NCI-H345 (cell line): ENCODE measurements around the gene ZNF200.
A peak's percentile ranks its signal among the peaks of the same experiment; 100 is the strongest.
"Not testable (repeated sequence)": the region's sequence is repeated elsewhere in the genome, so short reads cannot be mapped to it uniquely, and the experiment has no call there.

Experiments used
- DNase-seq: peaks from one replicate; lab custom pipeline; 2025; lab: John Stamatoyannopoulos, UW

ZNF200 gene

GRCh38 chr16:3234857-3235561 lies at the start of gene ZNF200:
TSS of gene ZNF200 (minus strand) at chr16:3235158. CDS start at chr16:3233755, 1,403 bp downstream.
- peak; percentile 95 for DNase-seq

GRCh38 chr16:3283543-3284447 lies 48.8 kb upstream of the ZNF200 start:
- peak; percentile 45 for DNase-seq

GRCh38 chr16:3282730-3283542 lies 48.0 kb upstream of the ZNF200 start, which contains the start of gene ZNF263:
TSS of gene ZNF263 (plus strand) at chr16:3283491. CDS start at chr16:3283819, 328 bp downstream.
- DNase-seq, result peak; percentile 98

GRCh38 chr16:3282103-3282729 lies 47.3 kb upstream of the ZNF200 start:
- peak; percentile 81 for DNase-seq

GRCh38 chr16:3281222-3281820 lies 46.4 kb upstream of the ZNF200 start:
- DNase-seq, result no peak

- no peak for DNase-seq
Measured at GRCh38 chr16:3276679-3277078, 41.7 kb upstream of the ZNF200 start.

- DNase-seq, result no peak
Measured at GRCh38 chr16:3274947-3275346, 40.0 kb upstream of the ZNF200 start.

GRCh38 chr16:3274490-3274889 lies 39.5 kb upstream of the ZNF200 start:
- no peak for DNase-seq

- DNase-seq, result not testable (repeated sequence)
Measured at GRCh38 chr16:3271281-3271680, 36.3 kb upstream of the ZNF200 start.

- DNase-seq, result not testable (repeated sequence)
Measured at GRCh38 chr16:3270718-3271117, 35.8 kb upstream of the ZNF200 start.

GRCh38 chr16:3268294-3268693 lies 33.3 kb upstream of the ZNF200 start:
- no peak for DNase-seq

GRCh38 chr16:3266873-3267537 lies 32.0 kb upstream of the ZNF200 start:
- peak; percentile 30 for DNase-seq

- peak; percentile 99 for DNase-seq
Measured at GRCh38 chr16:3264137-3265036, 29.4 kb upstream of the ZNF200 start.

- DNase-seq, result no peak
Measured at GRCh38 chr16:3262517-3262916, 27.6 kb upstream of the ZNF200 start.

- no peak for DNase-seq
Measured at GRCh38 chr16:3259836-3260235, 24.9 kb upstream of the ZNF200 start.

GRCh38 chr16:3256866-3257465 lies 22.0 kb upstream of the ZNF200 start:
- DNase-seq, result no peak

- no peak for DNase-seq
Measured at GRCh38 chr16:3256146-3256865, 21.3 kb upstream of the ZNF200 start, which contains the start of gene MEFV. TSS of gene MEFV (minus strand) at chr16:3256633. CDS start at chr16:3256587, 46 bp downstream.

- no peak for DNase-seq
Measured at GRCh38 chr16:3254309-3254708, 19.4 kb upstream of the ZNF200 start.
